ENCODE results near the gene MAD1L1. TPM values are rescaled to one million over a fixed set of nuclear protein-coding genes. Genes with fewer than 3 reads are reported as not detected.

Gene MAD1L1
- total RNA-seq, 1 donor from 2014 or later: 48.4 TPM

- no peak for TF ChIP-seq CTCF (IDR thresholded peaks at IDR 0.05)
- intact Hi-C loops (cut with DNase I): no loop called here
- ATAC-seq: no peak
These were observed 343.1 kb downstream of the MAD1L1 start for GRCh38 chr7:1889556-1890181.

GRCh38 chr7:1889091-1889490, 343.7 kb downstream of the MAD1L1 start:
- no peaks in the 10 kb centered on the region for H3K9me3 ChIP-seq
- no peaks in the 10 kb centered on the region for H3K27me3 ChIP-seq
- H3K4me3 ChIP-seq: no peak overlapping the region
- DNase-seq (no peak), ATAC-seq (no peak)
- TF ChIP-seq CTCF (IDR thresholded peaks at IDR 0.05): no peak
- intact Hi-C loops (cut with DNase I): no loop called here
- no peak overlapping the region for H3K27ac ChIP-seq
- H3K4me1 ChIP-seq: no peaks in the 10 kb centered on the region
- no peaks in the 10 kb centered on the region for H3K36me3 ChIP-seq

More at GRCh38 chr7:1889556-1890181, 343.1 kb downstream of the MAD1L1 start:
- no peaks in the 10 kb centered on the region for H3K9me3 ChIP-seq
- no peaks in the 10 kb centered on the region for H3K36me3 ChIP-seq
- H3K27me3 ChIP-seq: no peaks in the 10 kb centered on the region
- H3K4me1 ChIP-seq: no peaks in the 10 kb centered on the region
- DNase-seq: no peak
- H3K27ac ChIP-seq: no peak overlapping the region
- no peak overlapping the region for H3K4me3 ChIP-seq

DNA sequence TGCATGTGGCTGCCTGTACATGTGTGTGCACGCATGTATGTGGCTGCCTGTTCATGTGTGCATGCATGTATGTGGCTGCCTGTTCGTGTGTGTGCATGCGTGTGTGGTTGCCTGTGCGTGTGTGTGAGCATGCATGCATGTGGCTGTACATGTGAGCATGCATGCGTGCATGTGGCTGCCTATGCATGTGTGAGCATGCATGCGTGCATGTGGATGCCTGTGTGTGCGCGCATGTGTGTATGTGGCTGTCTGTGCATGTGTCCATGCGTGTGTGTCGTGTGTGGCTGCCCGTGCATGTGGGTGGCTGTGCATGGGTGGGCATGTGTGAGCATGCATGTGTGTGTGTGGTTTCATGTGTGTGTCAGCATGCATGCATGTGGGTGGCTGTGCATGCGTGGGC, 344.3 kb downstream of the MAD1L1 start:
- no peak for ATAC-seq
- no peak overlapping the region for H3K27ac ChIP-seq
- DNase-seq: no peak
- H3K9me3 ChIP-seq: no peaks in the 10 kb centered on the region
- no peak overlapping the region for H3K4me3 ChIP-seq
- intact Hi-C loops (cut with DNase I): no loop called here
- no peaks in the 10 kb centered on the region for H3K36me3 ChIP-seq
- no peak for TF ChIP-seq CTCF (IDR thresholded peaks at IDR 0.05)
- no peaks in the 10 kb centered on the region for H3K4me1 ChIP-seq
- no peaks in the 10 kb centered on the region for H3K27me3 ChIP-seq

- TF ChIP-seq CTCF (IDR thresholded peaks at IDR 0.05): no peak
- H3K4me3 ChIP-seq: no peak overlapping the region
- H3K9me3 ChIP-seq: no peaks in the 10 kb centered on the region
- no peaks in the 10 kb centered on the region for H3K36me3 ChIP-seq
- H3K27me3 ChIP-seq: no peaks in the 10 kb centered on the region
- no peaks in the 10 kb centered on the region for H3K4me1 ChIP-seq
- H3K27ac ChIP-seq: no peak overlapping the region
- ATAC-seq (no peak), DNase-seq (no peak)
- intact Hi-C loops (cut with DNase I): no loop called here
These were observed 345.5 kb downstream of the MAD1L1 start for GRCh38 chr7:1887251-1887650.

DNA sequence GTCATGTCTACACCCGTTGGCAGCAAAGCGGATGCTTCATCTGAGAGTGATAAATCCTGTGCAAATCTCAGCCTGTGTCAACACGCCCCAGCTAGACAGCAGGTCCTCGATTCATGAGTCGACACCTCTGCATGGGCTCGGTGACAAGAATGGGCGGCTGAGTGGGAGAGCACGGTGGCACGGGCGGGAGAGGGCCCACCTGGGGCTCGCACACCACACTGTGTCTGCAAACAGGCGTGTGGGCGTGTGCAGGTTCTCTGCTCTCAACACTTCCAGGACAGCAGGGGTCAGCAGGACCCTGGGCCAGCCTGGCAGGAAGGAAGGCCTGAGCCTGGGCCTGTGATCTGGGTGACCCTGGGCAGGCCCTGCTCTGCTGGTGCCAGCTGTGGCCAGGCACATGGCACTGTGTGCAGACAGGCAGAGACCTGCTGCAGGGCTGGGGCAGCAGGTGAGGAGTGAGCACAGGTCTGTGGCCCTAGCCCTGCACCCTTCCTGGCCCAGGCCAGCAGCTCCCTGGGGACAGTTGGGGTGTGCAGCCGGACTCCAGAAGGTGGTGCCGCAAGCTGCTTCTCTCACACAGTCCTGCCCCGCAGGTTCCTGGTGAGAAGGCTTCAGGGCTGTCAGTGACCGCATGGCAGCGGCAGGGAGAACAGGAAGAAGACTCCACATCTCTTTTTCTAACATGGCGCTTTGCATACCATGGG, 346.2 kb downstream of the MAD1L1 start:
- intact Hi-C loops (cut with DNase I): no loop called here
- H3K4me1 ChIP-seq: no peaks in the 10 kb centered on the region
- no peak for DNase-seq
- no peak overlapping the region for H3K27ac ChIP-seq
- H3K27me3 ChIP-seq: no peaks in the 10 kb centered on the region
- ATAC-seq: no peak
- H3K9me3 ChIP-seq: no peaks in the 10 kb centered on the region
- H3K4me3 ChIP-seq: no peak overlapping the region
- TF ChIP-seq CTCF (IDR thresholded peaks at IDR 0.05): no peak
- no peaks in the 10 kb centered on the region for H3K36me3 ChIP-seq

Measured in upper lobe of right lung (tissue), 1 donor.